HG02678 (cell line): ENCODE results near the gene DAB1.

Source experiments
- ATAC-seq: cut with Tn5 transposase; IDR thresholded peaks from one replicate; pipeline ENCODE4 v1.9.1; 2021; ENCODE audit warnings: mild to moderate bottlenecking, moderate library complexity; ENCODE audit not compliant: unreplicated experiment

The DAB1 gene

DNA sequence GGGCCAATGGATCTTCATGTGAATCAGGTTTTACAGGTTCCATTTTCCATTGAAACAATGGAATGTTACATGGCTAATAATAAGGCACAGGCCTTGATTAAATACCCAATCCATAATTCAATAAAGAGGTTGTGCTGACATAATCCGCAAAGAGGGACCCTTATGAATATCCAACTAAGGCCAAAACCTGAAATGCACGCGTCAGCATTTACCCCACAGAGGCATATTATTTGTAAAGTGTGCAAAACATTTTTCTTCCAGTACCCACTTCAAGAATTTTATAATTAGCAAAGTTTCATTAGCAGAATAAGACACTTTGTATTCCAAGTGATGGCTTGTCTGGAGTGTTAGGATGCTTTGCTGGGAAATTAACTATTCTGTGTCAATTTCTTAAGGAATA lies 237.4 kb downstream of the DAB1 start:
- ATAC-seq = no peak

DNA sequence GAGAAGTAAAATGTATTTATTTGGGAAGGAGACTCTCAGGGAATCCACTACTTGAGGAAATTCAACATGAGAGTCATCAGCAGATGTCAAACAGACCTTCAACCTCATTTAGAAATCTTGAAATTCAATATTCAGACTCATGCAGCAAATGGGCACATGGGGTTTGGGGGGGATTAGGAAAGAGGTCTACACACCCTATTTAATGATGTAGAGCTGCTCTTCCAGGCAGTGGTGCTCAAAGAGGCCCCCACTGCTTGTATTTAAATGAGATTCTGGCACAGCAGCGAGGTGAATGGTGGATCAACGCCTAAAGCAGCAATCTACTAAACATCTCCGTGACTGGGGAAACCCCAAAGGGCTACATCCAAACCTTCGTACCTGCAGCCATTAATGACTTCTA lies 244.9 kb downstream of the DAB1 start:
- ATAC-seq = no peak

GRCh38 chr1:57175506-57175905 lies 248.4 kb downstream of the DAB1 start:
- no peak for ATAC-seq

- ATAC-seq = no peak
Measured at GRCh38 chr1:57172040-57172439, 251.8 kb downstream of the DAB1 start.

- ATAC-seq = peak; percentile 49
Measured at GRCh38 chr1:57167997-57168396, 255.9 kb downstream of the DAB1 start.

DNA sequence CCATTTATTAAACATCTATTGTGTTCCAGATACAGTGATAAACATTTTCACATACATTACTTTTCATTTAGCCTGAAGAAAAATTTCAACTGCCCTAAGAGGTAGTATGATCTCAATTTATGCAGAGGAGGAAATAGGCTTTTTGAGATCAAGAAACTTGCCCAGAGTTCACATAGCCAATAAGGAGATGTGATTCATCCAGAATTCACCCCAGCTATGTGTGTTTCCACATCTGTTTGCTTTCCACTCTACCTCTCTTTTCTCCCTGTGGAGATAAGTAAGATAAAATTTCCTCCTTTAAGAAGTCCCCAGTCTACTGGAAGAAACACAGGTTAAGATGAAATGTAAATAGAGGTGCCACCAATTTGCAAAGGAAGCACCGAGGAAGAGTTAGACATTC lies 258.3 kb downstream of the DAB1 start:
- no peak for ATAC-seq

DNA sequence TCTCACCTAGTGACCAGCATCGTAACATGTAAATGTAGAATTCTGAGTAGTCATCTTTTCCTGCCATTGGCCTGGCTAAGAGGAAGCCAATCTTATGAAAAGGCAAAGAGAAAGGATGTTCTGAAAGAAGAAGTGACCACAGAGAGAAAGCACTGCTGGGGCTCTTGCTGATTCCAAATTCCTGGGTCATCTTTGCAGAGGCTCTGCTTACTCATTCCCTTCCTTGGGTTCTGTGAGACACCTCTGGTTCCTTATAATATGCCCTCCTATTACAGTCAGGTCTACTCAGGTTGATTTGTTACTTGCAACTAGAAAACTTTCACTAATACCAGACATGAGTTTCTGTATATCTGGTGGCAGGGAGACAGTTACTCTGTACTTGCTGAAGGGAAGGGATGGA lies 259.3 kb downstream of the DAB1 start:
- ATAC-seq = no peak

DNA sequence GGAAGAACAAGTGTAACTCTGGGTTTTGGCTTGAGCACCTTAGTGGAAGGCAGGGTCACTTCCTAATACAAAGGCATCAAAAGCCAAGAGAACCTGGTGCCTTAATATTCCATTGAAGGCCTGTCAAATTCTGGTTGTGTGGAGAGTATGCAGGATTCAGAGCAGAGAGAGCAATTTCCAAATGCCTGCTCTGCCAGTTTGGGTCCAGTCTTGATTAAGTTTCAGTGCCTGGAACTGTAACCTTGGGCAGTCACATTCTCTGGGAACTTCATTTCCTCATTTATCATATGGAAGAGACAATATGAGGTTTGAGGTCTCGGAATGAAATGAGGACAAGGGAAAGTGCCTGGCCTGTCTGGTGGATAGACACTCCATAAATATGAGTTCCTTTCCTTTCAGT lies 260.1 kb downstream of the DAB1 start:
- ATAC-seq = no peak

GRCh38 chr1:57163325-57163724 lies 260.5 kb downstream of the DAB1 start:
- no peak for ATAC-seq

DNA sequence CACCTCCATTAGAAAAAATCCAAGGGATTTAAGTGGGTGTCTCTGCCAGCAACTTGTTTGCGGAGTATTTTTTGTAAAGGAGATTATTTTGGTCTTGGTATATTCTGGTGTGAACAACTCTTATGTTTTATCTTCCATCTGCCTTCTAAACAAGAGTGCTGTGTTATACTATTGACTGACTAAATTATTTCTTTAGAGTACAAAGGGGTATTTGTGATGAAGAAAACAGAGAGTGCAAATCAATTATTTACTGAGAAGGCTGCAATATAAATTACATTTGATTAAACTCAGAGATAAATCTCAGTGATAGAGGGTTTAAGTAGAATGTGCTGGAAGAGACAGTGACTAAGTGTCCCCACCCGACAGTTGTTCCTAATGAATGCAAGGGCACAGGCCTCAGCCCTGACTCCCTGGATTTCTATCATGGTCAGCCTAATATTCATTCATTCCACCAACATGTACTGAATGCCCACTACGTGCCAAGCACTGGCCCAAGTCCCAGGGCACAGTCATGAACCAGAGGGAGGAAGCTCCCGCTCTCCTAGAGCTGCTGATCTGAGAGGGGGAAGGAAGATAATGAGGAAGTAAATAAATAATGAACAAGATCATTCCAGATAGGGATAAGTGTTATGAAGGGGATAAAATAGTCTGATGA lies 261.1 kb downstream of the DAB1 start:
- no peak for ATAC-seq

- no peak for ATAC-seq
Measured at GRCh38 chr1:57160594-57160993, 263.3 kb downstream of the DAB1 start.

DNA sequence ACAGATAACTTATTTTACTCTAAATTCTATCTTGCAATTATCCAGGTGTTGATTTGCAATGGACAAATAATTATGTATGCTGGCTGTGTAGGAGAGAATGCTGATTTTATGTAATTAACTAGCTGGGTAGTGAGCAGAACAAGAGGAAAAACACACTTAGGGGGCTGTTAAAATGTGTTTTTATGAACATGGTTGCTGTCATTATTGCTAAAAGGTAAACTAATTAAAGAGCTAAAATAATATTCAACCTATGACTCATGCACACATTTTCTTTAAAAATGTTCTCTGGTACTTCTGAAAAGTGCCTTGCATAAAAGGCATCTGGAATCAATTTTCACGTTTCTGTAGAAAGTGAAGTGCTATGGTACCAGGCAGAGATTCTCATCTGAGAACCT lies 265.3 kb downstream of the DAB1 start:
- no peak for ATAC-seq

- no peak for ATAC-seq
Measured at GRCh38 chr1:57157818-57158603, 265.8 kb downstream of the DAB1 start.

DNA sequence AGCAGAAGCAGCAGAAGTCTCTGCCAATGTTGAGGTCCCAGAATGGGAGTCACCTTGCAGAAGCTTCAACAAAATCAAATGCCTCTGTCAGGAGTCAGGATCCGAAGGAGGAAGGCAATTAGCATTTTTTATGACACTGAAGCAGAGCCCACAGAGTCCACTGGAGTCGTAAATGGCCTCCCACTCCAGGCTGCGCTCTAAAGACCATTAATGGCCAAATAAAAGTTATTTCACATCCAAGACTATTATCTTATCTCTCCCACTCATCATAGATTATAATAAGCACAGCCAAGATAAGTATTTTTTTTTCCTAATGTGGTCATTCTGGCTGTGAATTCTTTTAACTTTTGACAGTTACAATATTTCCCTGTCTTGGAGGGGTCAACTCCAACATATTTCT lies 267.0 kb downstream of the DAB1 start:
- no peak for ATAC-seq

DNA sequence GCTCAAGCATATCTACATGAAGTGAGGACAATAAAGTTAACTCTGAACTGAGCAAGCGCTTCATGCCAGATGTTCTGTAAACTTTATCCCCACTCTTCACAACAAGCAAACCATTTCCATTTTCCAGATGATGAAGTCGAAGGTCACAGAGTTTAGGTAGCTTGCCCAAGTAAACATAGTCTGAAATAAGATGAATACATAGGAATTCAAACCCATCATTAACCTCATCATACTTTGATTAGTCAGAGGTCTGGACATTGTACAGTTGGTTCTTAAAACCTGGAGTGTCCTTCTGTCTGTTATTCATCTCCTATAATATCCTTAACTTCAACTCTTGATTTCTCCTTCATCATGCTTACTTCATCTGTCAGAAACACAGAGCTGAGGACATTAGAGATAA lies 277.8 kb downstream of the DAB1 start:
- no peak for ATAC-seq

GRCh38 chr1:57142999-57143398 lies 280.9 kb downstream of the DAB1 start:
- ATAC-seq = no peak

DNA sequence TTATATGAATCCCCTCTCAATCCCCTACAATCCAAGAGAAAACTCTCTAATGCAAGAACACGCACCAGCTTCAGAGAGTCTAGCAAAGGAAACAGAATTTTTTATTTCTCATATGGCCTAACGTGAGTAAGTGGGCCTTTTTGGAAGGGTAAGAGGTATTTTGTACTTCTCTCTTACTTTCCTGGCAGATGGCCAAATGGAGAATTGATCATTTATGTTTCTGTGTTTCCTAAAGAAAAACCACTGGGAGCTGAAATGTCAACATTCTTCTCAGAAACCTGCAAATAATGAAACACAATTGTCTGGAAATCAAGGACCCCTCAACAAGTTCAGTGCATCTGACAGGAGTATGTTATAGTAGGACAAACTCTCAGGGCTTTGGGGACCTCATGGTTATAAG lies 281.7 kb downstream of the DAB1 start:
- ATAC-seq = no peak

DNA sequence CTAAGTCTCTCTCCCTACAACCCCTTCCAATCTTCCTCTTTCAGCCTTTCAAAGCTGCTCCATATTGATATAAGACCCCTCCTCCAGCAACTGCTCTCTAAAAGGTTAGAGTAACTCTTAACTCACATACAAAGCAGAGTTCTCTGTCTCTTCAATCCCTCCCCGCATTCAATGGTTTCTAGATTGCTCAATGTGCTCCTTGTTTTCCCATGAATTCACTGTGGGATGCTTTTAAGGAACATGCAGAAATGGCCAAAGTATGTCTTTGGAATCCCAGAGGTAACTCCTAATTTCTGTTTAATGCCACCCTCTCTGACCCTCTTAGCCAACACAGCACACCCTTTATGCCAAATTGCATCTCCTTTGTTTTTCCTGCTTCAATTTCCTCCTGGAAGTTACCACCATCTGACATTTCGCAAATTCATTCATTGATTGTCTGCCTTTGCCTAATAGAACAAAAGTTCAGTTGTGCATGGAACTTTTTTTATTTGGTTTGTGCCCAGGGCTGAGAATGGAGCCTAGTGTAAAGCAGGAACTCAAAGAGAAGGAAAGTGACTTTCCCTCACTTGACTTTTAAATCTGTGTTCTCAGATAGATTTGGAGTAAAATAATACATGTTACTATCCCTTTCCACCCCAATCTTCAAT lies 285.3 kb downstream of the DAB1 start:
- no peak for ATAC-seq

DNA sequence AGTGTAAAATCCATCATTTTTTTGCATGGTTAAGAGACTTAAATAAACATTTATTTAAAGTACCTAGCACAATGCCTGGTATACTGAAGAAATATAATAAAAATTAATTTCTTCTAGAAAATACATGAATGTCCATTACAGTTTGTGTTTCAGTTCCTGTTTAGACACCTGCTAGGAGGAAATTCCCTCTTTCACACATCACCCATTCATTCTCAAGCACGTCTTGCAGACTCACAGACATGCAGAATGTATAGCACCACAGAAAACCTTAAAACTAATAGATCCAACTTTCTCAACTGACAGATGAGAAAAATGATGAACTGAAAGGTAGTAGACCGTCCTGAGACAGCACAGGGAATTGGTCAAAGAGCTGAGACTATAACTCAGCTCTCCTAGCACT lies 285.9 kb downstream of the DAB1 start:
- ATAC-seq = peak; percentile 83

- ATAC-seq = no peak
Measured at GRCh38 chr1:57134803-57135202, 289.1 kb downstream of the DAB1 start.

DNA sequence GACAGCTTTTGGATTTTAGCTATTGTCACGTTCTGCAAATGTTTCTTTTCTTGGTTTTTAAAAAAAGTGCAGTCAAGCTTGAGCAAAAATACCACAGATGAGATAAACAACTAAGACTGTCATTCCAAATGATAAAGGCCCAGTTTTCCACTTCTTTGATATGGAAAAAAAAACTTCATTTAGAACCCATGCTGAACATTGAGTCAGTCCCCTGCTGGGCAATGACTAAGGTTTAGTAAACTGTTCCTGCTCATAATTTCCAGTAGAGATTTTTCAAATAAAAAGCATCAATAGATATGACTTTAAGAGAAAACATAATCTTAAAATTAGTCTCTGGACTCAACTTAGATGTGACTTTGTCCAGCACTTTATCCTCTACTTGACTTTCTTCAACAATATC lies 290.2 kb downstream of the DAB1 start:
- no peak for ATAC-seq

DNA sequence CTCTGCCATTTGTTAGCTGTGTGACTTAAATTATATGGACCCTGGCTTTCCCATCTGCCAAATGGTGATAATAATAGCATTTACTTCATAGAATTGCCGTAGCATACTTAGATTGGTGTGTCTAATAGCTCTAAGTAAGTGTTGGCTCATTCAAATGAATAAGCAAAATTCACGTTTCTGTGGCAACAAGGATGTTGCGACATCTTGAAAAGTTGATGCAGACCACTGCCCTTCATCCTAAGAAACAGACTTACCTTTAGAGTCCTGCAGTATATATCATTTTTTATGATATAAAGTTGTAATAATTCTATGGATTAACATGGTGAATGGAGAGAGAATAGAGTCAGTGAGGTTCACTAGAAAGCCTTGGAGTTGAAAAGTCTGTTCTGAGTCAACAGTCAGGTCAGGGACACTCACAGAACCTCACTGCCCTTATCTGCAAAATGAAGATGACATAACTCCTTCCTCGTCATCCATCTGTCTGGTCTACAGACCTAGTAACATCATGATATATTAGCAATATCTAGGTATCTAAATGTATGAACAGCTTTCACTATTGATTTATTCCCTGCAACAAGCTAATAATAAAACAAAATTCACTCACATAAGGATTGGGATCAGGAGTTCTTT lies 290.8 kb downstream of the DAB1 start:
- no peak for ATAC-seq
